AG09309 (cell line): ENCODE data around the gene CADPS.

Experiments used
- DNase-seq: peaks from one replicate; pipeline ENCODE4 v3.0.0-alpha.2; 2010; ENCODE audit warnings: low read depth
- H3K4me3 ChIP-seq: 2 replicates; pipeline ENCODE4 v1.5.1; 2011; ENCODE audit warnings: mild to moderate bottlenecking, low read depth, low read length, moderate library complexity; ENCODE audit not compliant: control insufficient read depth
- TF ChIP-seq, protein P1 (sequence below): IDR thresholded peaks from 2 replicates; pipeline ENCODE4 v1.5.1; 2011; ENCODE audit warnings: mild to moderate bottlenecking, low read depth, low read length, inconsistent platforms; ENCODE audit not compliant: insufficient read depth, control insufficient read depth; ENCODE audit errors: missing control alignments

Gene CADPS

DNA sequence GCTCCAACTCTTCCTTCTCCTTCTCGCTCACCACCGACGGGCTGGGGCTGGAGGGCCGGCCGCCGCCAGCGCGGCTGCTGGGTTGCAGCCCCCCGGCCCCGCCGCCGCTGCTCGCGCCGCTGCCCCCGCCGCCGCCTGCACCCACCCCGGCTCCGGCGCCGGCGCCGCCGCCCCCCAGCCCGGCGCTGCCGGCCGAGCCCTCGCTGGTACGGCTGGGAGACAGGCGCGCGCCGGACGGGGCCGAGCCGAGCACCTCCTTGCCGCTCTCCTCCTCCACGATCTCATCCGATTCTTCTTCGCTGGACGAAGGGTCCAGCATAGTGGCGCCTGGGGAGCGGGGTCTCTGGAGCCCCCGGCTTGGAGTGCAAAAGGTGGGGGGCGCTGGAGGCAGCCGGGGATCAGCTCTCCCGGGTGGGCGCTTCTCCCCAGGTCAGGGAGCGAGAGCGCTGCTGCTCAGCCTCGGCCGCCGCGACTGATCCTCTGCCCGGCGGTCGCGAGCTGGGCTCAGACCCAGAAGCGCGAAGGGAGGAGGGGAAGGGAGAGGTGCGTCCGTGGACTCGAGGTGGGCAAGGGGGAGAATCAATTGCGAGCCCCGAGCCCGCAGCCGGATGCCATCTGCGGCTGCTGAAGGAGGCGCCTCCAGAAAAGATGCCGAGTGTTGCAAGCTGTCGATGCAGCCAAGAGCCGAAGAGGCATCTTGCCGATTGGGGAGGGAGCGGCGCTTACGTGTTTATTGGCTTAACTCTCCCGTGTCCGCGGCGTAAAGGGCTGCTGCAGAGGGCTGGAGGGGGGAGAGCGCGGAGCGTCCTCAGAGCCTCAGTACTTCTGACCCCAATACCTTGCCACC, at the start of gene CADPS:
Gene CADPS, minus strand, starts transcription at position 706 of the 847 bp plus-strand sequence. Its CDS starts 387 bp downstream, at position 319.
- TF ChIP-seq, protein P1, sequence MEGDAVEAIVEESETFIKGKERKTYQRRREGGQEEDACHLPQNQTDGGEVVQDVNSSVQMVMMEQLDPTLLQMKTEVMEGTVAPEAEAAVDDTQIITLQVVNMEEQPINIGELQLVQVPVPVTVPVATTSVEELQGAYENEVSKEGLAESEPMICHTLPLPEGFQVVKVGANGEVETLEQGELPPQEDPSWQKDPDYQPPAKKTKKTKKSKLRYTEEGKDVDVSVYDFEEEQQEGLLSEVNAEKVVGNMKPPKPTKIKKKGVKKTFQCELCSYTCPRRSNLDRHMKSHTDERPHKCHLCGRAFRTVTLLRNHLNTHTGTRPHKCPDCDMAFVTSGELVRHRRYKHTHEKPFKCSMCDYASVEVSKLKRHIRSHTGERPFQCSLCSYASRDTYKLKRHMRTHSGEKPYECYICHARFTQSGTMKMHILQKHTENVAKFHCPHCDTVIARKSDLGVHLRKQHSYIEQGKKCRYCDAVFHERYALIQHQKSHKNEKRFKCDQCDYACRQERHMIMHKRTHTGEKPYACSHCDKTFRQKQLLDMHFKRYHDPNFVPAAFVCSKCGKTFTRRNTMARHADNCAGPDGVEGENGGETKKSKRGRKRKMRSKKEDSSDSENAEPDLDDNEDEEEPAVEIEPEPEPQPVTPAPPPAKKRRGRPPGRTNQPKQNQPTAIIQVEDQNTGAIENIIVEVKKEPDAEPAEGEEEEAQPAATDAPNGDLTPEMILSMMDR = no peak
- no peak for DNase-seq
- H3K4me3 ChIP-seq = peak within 1 kb of the TSS; percentile 48

DNA sequence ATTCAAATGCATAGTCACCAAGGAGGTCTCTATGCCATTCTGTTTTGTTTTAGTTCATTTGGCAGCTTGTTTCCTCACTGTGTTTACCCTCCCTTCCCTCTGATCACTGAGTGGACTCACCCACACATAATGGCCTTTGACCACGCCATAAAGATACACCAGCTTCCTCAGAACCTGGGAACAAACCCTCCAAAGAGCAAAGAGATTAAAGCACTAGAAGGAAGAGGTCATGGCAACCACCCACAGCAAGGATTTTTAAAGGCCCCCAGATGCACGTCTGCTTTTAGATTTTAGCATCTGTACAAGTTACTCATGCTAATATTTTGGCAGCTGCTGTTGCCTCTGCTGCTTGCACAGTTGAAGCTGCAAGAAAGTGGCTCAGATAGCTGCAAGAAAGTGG, 47.9 kb upstream of the CADPS start:
- DNase-seq = no peak

DNA sequence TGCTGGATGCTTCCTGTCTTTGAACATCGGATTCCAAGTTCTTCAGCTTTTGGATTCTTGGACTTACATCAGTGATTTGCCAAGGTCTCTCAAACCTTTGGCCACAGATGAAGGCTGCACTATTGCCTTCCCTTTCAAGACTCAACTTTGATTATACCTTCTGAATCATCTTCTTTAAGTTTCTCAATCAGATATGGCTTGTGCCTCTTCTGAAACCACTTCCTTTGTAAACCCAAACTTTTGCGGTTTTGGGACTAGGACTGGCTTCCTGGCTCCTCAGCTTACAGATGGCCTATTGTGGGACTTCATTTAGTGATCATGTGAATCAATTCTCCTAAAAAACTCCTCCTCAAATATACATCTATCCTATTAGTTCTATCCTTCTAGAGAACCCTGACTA, 47.1 kb upstream of the CADPS start:
- TF ChIP-seq, protein P1 = no peak
- peak; percentile 10 for DNase-seq
- no peak overlapping the region for H3K4me3 ChIP-seq

More for the DNA sequence above, 47.9 kb upstream of the CADPS start:
- no peak overlapping the region for H3K4me3 ChIP-seq
- TF ChIP-seq, protein P1 = no peak

DNA sequence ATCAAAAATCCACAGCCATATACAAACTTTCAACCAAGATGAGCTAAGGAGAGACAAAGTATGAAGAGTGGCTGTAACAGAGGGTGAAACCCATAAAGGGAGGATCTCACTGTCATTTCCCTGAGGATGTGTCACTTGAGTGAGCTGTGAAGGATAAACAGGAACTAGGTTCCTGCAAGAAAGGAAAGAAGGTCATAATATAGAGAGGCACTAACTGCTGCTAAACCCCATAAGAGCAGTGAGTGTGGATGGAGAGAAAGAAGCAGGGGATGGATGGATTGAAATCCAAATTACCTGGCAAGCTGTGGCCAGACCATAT, 45.2 kb upstream of the CADPS start:
- H3K4me3 ChIP-seq = no peak overlapping the region
- TF ChIP-seq, protein P1 = no peak
- no peak for DNase-seq

DNA sequence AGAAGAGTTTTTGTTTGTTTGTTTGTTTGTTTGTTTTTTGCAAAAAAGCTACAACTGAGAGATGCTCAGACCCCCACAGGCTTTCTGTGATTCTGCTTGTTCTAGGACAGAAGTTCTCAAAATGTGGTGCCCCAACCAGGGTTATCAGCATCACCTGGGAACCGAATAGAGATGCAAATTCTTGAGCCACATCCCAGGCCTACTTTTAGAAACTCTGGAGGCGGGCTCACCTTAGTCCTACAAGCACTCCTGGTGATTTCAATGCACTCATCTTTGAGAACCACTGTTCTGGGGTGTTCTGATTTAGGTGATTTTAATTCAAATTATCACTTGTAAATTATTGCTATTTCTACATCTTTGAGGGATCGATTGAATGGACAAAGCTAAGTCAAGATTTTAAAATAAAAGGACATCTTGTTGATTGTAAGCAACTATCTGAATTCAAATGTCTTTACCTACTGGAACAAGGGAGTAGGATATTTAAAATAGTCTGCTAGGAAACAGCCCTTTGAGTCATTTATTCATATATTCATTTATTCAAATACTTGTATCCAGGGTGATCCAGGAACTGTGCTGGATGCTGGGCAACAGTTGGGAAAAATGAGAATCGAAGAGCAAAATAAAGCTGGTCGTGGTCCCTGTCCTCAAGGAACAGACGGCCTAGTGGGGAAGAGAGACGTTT, 44.7 kb upstream of the CADPS start:
- TF ChIP-seq, protein P1 = no peak
- H3K4me3 ChIP-seq = no peak overlapping the region
- no peak for DNase-seq

DNA sequence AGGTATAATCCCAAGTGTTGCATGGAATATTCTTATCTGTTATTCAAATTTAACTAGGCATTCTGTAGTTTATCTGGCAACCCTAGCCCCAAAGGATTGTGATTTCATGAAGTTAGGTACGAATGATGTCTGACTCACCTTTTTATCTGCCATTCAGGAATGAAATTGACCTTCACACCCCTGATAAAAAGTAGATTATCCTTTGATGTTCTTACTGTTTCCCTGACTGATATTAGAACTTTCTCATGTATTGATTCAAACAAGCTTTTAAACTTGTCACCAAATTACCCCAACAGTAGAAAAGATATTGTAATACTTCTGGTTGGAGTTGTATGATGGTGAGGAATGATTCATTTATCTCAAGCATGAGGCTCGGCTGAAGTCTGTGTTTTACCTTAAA, 43.6 kb upstream of the CADPS start:
- DNase-seq = no peak

More for the DNA sequence above, 43.6 kb upstream of the CADPS start:
- TF ChIP-seq, protein P1 = no peak
- no peak overlapping the region for H3K4me3 ChIP-seq
